ENCODE results near the gene SPACA6.

- TF ChIP-seq, protein P1, sequence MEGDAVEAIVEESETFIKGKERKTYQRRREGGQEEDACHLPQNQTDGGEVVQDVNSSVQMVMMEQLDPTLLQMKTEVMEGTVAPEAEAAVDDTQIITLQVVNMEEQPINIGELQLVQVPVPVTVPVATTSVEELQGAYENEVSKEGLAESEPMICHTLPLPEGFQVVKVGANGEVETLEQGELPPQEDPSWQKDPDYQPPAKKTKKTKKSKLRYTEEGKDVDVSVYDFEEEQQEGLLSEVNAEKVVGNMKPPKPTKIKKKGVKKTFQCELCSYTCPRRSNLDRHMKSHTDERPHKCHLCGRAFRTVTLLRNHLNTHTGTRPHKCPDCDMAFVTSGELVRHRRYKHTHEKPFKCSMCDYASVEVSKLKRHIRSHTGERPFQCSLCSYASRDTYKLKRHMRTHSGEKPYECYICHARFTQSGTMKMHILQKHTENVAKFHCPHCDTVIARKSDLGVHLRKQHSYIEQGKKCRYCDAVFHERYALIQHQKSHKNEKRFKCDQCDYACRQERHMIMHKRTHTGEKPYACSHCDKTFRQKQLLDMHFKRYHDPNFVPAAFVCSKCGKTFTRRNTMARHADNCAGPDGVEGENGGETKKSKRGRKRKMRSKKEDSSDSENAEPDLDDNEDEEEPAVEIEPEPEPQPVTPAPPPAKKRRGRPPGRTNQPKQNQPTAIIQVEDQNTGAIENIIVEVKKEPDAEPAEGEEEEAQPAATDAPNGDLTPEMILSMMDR (IDR thresholded peaks at IDR 0.05): no peak
- no peak for TF ChIP-seq POLR2A (IDR thresholded peaks at IDR 0.05)
- TF ChIP-seq EP300 (IDR thresholded peaks at IDR 0.05): no peak
- TF ChIP-seq POLR2AphosphoS5 (IDR thresholded peaks at IDR 0.05): no peak
Observed at GRCh38 chr19:51691074-51691583, 2.0 kb upstream of the SPACA6 start.
